GM18505 (cell line): ENCODE data around the gene PRR33.
"Not testable (repeated sequence)": the region's sequence is repeated elsewhere in the genome, so short reads cannot be mapped to it uniquely, and the experiment has no call there.

ENCODE experiments used
- ATAC-seq: cut with Tn5 transposase; IDR thresholded peaks from one replicate; pipeline ENCODE4 v1.9.1; 2021; ENCODE audit not compliant: unreplicated experiment
- POLR2A ChIP-seq: IDR thresholded peaks from 4 replicates; pipeline ENCODE4 v1.6.1; 2011; ENCODE audit warnings: borderline replicate concordance; ENCODE audit not compliant: insufficient read depth, insufficient read length; ENCODE audit errors: extremely low read depth

The PRR33 gene

GRCh38 chr11:1892558-1892957, 863 bp upstream of the PRR33 start:
- ATAC-seq: no peak
- no peak for TF ChIP-seq POLR2A

- ATAC-seq: no peak
- peak; percentile 9 for TF ChIP-seq POLR2A
Measured at GRCh38 chr11:1892116-1892515, 421 bp upstream of the PRR33 start.

GRCh38 chr11:1890856-1891830, 552 bp downstream of the PRR33 start:
- ATAC-seq: no peak
- peak; percentile 3 for TF ChIP-seq POLR2A

- ATAC-seq: no peak
- no peak for TF ChIP-seq POLR2A
Measured at GRCh38 chr11:1889941-1890855, 1.5 kb downstream of the PRR33 start.

GRCh38 chr11:1889224-1889930, 2.3 kb downstream of the PRR33 start:
- ATAC-seq: no peak
- no peak for TF ChIP-seq POLR2A

- ATAC-seq: no peak
- no peak for TF ChIP-seq POLR2A
Measured at GRCh38 chr11:1888811-1889210, 2.9 kb downstream of the PRR33 start.

- no peak for ATAC-seq
- no peak for TF ChIP-seq POLR2A
Measured at GRCh38 chr11:1888347-1888753, 3.3 kb downstream of the PRR33 start.

- ATAC-seq: no peak
- TF ChIP-seq POLR2A: no peak
Measured at GRCh38 chr11:1887451-1888346, 4.0 kb downstream of the PRR33 start.

- not testable (repeated sequence) for ATAC-seq
Measured at GRCh38 chr11:1886551-1886950, 5.1 kb downstream of the PRR33 start.

- no peak for ATAC-seq
- no peak for TF ChIP-seq POLR2A
Measured at GRCh38 chr11:1884303-1884700, 7.4 kb downstream of the PRR33 start.

GRCh38 chr11:1883346-1884302, 8.1 kb downstream of the PRR33 start:
- ATAC-seq: no peak
- no peak for TF ChIP-seq POLR2A
